GM21619 (cell line): ENCODE results near the gene IL31.
"Not testable (repeated sequence)": the region's sequence is repeated elsewhere in the genome, so short reads cannot be mapped to it uniquely, and the experiment has no call there.

Source experiments
- ATAC-seq: cut with Tn5 transposase; IDR thresholded peaks from one replicate; pipeline ENCODE4 v1.9.1; 2021; ENCODE audit not compliant: unreplicated experiment

Gene IL31

GRCh38 chr12:122192441-122192840, 18.4 kb upstream of the IL31 start:
- ATAC-seq: no peak

- no peak for ATAC-seq
Observed at GRCh38 chr12:122190842-122191668, 17.0 kb upstream of the IL31 start.

- ATAC-seq: no peak
Observed at GRCh38 chr12:122189626-122190475, 15.8 kb upstream of the IL31 start.

GRCh38 chr12:122187466-122187865, 13.4 kb upstream of the IL31 start:
- ATAC-seq: no peak

GRCh38 chr12:122185494-122186082, 11.6 kb upstream of the IL31 start:
- no peak for ATAC-seq

GRCh38 chr12:122185079-122185478, 11.1 kb upstream of the IL31 start:
- no peak for ATAC-seq

- no peak for ATAC-seq
Observed at GRCh38 chr12:122184517-122184916, 10.5 kb upstream of the IL31 start.

GRCh38 chr12:122183588-122183940, 9.5 kb upstream of the IL31 start:
- no peak for ATAC-seq

- ATAC-seq: no peak
Observed at GRCh38 chr12:122182887-122183587, 9.0 kb upstream of the IL31 start, which contains the start of gene LRRC43. Gene LRRC43 (plus strand): TSS chr12:122183123. CDS start chr12:122183145, 22 bp downstream.

GRCh38 chr12:122176473-122176872, 2.5 kb upstream of the IL31 start:
- ATAC-seq: not testable (repeated sequence)

GRCh38 chr12:122172262-122172939, 1.6 kb downstream of the IL31 start:
- no peak for ATAC-seq

GRCh38 chr12:122171399-122171798, 2.6 kb downstream of the IL31 start:
- ATAC-seq: no peak

- ATAC-seq: no peak
Observed at GRCh38 chr12:122168492-122168891, 5.5 kb downstream of the IL31 start.

- ATAC-seq: no peak
Observed at GRCh38 chr12:122167356-122167925, 6.6 kb downstream of the IL31 start.

- no peak for ATAC-seq
Observed at GRCh38 chr12:122166422-122167349, 7.3 kb downstream of the IL31 start.

- ATAC-seq: no peak
Observed at GRCh38 chr12:122162976-122163375, 11.0 kb downstream of the IL31 start.

GRCh38 chr12:122161682-122162081, 12.3 kb downstream of the IL31 start:
- no peak for ATAC-seq

- ATAC-seq: no peak
Observed at GRCh38 chr12:122160761-122161160, 13.3 kb downstream of the IL31 start.

GRCh38 chr12:122159882-122160281, 14.1 kb downstream of the IL31 start:
- ATAC-seq: no peak
